Fibroblast of peridontal ligament (primary cell): Measurements from ENCODE around the gene TFF3.
"Not testable (repeated sequence)": the region's sequence is repeated elsewhere in the genome, so short reads cannot be mapped to it uniquely, and the experiment has no call there.

Source experiments
- DNase-seq: peaks from one replicate; pipeline ENCODE4 v3.0.0-alpha.2; 2010; ENCODE audit errors: extremely low read depth

Gene TFF3

DNA sequence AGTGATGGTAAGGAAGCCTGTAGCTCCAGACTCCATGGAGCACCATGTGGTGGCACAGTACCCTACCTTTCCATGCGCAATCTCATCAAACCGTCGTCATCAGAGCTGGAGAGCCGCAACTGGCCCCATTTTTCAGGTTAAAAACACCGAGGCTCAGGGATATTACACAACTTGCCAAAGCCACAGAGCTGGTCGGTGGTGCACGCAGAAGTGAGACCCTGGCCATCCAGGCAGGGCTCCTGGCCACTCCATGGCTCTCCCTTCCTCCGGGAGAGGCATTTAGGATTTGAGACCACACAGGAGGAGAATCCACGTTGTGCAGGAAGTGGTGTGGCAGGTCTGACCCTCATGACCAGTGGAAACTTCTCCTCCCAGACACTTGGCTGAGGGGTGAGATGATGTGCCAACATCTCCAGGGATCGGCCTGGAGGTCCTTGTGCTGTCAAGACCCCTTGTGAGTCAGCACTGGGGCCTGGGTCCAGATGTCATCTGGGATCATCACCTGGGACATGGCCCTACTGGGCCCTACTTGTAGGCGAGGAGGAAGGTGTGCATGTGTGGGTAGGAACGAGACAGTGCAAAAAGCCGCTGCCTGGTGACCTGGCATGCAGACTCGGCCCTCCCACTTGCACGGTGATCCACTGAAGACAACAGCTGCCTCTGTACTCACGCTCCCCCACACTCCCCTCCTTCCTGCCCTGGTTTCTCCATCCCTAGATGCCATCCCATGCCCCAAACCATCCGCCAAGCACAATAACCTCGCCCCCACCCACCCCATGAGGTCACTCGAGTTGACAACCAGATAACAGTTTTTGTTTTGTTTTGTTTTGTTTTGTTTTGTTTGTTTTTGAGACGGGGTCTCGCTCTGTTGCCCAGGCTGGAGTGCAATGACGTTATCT is 10.4 kb downstream of the TFF3 start:
- no peak for DNase-seq

DNA sequence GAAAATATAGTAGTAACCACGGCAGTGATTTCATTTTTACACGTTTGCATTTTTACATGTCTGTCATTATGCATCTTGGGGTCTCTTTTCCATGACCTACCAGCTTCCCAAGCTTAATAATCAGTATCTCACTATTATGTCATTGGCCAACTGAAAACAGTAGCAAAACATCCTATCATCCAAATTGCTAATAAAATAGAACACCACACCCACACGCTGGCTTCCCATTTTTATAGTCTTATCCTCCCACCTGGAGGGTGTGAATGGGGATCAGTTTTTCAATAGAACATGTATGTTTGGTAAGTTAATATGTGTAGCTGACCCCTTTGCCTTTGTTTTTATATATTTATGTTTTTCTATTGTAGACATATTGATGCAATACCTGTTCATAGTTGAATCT is 11.8 kb downstream of the TFF3 start:
- DNase-seq: no peak

DNA sequence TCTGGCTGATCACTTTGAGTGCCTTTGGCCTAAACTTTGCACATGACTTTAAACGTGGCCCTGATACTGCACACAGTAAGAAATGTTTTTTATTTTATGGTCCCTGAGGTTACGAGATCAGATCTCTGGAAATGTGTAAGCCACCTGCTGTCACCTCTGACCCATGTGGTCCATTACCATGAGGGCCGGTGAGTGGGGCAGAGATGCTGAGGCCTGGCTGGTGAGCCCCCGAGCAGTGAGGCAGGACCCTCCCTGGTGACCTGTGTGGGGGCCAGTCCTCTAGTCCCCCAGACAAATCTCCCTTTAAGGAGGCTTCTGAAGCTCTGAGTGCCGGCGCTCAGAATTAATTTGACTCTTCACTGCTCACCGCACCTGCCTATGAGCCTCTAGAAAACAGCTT is 12.4 kb downstream of the TFF3 start:
- DNase-seq: no peak

GRCh38 chr21:42302076-42302650 is 13.0 kb downstream of the TFF3 start:
- no peak for DNase-seq

DNA sequence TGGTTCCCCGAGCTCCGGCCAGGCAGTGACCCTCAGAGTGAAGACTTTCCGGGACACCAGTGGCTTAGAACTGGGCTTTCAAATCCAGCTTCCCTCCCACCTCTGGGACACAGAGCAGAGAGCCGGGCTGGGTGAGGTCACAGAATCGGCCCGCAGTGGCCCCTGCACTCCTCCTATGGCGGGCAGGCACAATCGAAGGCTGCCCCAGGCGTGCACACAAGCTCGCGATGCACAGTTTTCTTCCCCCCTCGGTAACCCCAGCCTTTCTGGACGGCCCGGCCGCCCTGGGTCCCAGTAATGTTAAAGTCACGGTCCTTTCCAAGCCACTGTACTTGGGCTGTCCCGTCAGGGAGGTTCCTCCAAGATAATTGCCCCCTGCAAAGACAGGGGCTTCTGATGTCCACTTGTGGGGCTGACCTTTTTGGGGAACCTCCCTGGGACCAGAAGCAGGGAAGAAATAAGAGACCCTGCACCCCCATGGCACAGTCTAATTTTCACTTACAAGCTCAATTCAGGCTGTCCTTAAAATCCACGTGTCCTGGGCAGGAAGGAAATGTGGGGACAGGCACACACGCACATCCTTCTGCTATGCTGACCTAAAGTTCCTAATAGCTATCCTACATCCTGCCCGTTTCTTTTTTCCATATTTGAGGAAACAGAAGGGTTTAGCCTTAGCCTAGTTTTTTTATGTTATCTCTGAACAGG is 13.7 kb downstream of the TFF3 start:
- no peak for DNase-seq

DNA sequence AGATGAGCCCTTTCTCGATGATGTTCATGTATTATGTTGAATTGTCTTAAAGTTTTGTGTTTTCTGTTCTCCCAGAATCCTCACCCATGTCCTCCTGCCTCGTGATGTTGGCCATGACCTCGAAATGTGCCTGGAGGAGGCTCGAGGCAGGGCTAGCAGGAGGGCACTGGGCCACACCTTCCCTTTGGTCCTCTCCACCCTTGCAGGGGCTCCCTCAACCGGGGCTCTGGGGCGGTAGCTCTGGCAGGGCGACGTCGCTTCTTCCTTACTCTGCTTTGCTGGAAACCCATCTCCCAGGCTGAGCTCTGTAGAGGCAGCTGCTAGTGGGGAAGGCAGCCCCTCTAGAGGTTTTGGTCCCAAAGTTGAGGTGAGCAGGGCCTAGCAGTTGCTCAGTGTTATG is 14.3 kb downstream of the TFF3 start:
- DNase-seq: no peak

- DNase-seq: no peak
These were observed 15.1 kb downstream of the TFF3 start for GRCh38 chr21:42300045-42300583.

GRCh38 chr21:42299324-42300044 is 15.7 kb downstream of the TFF3 start:
- no peak for DNase-seq

- no peak for DNase-seq
These were observed 16.6 kb downstream of the TFF3 start for GRCh38 chr21:42298657-42299056.

DNA sequence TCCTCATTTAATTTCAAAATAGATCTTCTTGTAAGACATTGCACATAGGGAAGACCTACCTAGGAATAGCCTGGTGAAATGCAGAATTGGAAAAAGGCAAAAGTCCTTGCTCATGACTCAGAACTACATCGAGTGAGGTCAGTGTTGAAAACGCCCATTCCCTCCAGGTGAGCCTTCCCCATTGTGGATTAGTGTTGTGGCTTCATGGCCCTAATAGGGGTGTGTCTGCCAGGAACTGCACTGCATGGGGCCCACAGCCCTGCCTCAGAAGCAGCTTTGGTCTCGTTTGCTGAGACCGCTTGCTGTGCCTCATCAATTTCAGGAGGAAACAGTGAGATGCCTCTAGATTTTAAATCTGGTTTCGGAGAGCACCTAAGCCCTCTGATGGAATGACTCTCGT is 17.0 kb downstream of the TFF3 start:
- no peak for DNase-seq

GRCh38 chr21:42297377-42297776 is 17.8 kb downstream of the TFF3 start:
- DNase-seq: no peak

GRCh38 chr21:42296501-42296900 is 18.7 kb downstream of the TFF3 start:
- no peak for DNase-seq

GRCh38 chr21:42295845-42296244 is 19.4 kb downstream of the TFF3 start:
- no peak for DNase-seq

DNA sequence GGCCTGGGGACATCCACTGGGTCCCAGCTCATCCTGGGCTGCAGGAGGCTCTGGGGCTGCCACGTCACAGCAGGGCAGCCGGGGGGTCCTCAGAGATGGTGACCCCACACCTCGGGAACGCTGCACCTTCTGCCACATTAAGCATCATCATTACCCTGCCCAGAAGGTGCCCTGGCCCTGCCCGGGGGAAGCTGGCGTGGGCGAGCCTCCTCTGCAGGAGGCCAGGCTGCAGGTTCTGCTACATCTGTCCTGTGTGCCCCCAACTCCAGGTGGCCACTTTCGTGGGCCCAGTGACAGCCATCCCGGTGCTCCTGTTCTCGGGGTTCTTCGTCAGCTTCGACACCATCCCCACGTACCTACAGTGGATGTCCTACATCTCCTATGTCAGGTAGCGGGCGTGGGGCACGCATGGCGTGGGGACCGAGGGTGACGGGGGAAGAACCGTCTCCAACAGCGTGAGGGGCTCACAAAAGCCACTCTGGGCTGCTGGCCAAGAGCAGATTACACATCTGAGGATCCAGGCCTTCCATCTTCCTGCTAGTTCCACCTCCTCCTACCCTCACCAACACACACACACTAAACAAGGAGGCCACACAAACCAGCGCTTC is 20.8 kb downstream of the TFF3 start:
- no peak for DNase-seq

- no peak for DNase-seq
These were observed 21.4 kb downstream of the TFF3 start for GRCh38 chr21:42293649-42294272.

DNA sequence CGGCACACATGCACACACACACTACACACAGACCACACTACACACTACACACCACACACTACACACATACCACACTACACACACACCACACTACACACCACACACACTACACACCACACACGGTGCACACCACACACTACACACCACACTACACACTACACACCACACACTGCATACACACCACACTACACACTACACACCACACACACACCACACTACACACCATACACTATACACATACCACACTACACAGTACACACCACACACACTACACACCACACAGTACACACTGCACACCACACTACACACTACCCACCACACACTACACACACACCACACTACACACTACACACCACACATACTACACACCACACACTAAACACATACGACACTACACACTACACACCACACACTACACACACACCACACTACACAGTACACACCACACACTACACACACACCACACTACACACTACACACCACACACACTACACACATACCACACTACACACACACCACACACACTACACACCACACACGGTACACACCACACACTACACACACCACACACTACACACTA is 22.6 kb downstream of the TFF3 start:
- not testable (repeated sequence) for DNase-seq

GRCh38 chr21:42291751-42292562 is 23.3 kb downstream of the TFF3 start:
- DNase-seq: no peak

DNA sequence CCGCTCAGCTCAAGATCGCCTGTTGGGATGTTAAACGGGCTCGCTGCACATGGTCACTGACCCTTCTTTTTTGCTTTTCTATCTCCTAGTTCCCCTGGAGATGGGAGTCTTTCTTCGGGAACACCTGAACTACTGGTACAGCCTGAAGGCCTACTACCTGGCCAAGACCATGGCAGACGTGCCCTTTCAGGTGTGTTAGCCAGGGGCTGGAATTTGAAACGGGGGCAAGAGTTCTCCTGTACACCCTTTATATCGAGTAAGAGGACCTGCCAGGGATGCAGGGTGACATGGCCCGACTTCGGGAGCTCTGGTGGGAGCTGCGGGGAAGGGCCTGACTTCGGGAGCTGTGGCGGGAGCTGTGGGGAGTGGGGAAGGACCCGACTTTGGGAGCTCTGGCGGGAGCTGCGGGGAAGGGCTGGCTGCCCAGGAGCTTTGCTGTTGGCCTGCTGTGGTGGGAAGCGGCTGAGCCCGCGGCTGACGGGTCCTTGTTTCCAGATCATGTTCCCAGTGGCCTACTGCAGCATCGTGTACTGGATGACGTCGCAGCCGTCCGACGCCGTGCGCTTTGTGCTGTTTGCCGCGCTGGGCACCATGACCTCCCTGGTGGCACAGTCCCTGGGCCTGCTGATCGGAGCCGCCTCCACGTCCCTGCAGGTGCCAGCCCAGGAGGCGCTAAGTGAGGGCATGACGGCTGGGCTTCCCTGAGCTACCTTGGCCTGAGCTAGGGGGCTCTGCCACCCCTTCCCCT is 24.0 kb downstream of the TFF3 start:
- DNase-seq: no peak

DNA sequence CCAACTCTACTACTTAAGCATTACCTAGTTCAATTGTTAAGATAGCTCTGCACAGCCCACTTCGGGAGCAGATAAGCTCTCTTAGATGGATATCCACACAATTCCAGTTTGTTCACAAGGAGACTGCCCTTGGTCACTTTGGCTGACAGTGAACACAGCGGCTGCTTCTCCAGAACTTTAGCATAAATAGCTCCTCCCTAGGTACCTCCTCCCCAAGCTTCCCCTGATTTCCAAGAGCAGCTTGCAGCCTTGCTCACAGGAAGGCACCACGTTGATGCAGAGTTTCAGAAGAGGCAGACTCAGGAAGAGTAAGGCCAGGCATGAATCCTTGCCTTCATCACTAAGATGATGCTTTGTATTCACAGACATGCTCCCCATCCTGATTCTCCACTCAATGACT is 24.7 kb downstream of the TFF3 start:
- no peak for DNase-seq
